ENCODE measurements around the gene TKFC.

The TKFC gene

DNA sequence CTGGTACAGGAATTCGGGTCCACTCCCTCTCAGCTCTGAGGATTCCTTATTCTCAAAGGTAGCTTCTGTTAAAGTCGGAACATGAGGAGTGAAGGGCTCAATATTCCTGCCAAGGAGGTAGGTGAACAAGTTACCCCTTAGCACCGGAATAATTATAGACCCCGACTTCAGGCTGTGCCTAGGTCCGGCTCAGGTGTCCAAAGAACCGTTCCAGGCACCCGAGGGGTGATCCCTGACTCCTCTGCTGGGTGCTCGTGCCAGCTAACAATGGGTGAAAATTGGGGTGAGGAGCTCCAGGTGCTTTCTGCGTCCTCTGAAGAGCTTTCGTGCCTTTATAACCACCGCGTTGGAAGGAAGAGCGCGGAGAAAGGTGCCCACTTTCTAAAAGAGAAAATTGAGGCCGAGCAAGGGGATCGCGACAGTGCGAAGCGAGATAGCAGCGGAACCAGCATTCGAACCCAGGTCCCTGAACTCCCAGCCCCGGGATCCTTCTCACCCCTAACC, 28.3 kb downstream of the TKFC start:
- Histone ChIP-seq H3K9ac (ENCODE audit: low read depth, low read length) (peak overlapping the region; percentile 98), H3K9me3 (ENCODE audit: control insufficient read depth, insufficient read depth, low read length) (no peaks in the 10 kb centered on the region), H3K36me3 (ENCODE audit: insufficient read depth, low read length) (peaks cover 11% of the 10 kb centered on the region; the same call in 1 of the 2 replicates), H3K4me1 (ENCODE audit: insufficient read depth, low read length) (no peaks in the 10 kb centered on the region)

DNA sequence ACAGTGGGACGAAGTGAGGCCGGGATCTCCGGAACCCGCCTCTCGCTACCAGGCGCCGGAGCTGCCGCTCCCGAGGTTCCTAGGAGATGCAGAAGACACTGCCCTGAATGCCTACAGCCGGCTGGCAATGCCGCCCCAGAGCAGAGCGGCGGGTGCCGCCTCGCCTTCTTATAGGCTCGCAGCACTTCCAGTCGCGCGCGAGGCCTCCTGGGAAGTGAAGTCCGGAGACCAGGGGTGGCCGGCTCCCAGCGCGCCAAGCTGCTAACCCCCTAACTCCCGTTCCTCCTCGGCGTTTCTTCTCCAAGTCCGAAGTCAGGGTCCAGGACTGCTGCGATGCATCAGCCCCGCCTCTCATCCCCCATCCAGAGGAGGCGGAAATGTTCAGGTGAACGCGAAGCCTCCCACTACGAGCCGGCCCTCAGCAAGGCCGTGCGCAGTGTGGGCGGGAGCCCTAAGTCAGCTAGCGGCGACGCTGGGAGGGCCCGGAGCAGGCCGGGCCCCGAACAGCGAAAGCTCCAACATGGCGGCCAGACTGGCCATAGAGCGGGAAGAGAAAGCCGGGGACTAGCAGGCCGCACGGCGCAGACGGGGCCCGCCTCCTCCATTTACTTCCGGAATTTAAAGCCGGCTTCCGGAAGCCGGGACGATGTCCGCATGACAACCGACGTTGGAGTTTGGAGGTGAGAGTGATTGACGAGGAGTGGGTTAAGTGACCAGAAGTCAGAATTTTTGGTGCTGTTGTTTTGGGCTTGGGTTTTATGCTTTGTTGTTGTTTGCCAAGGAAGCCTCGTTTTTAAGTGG, 28.9 kb downstream of the TKFC start, which contains the start of the genes CYB561A3 and TMEM138:
CYB561A3 (minus strand) TSS at position 142 of the 801 bp plus-strand sequence. CDS start 5,169 bp downstream, outside the sequence.
TMEM138 (plus strand) TSS at position 634 of the 801 bp plus-strand sequence. CDS start 2,017 bp downstream, outside the sequence.
- Histone ChIP-seq H3K36me3 (ENCODE audit: insufficient read depth, low read length) (peaks cover 13% of the 10 kb centered on the region), H3K9ac (ENCODE audit: low read depth, low read length) (peak within 1 kb of the TSS; percentile 98), H3K4me1 (ENCODE audit: insufficient read depth, low read length) (no peaks in the 10 kb centered on the region), H3K9me3 (ENCODE audit: control insufficient read depth, insufficient read depth, low read length) (no peaks in the 10 kb centered on the region)

DNA sequence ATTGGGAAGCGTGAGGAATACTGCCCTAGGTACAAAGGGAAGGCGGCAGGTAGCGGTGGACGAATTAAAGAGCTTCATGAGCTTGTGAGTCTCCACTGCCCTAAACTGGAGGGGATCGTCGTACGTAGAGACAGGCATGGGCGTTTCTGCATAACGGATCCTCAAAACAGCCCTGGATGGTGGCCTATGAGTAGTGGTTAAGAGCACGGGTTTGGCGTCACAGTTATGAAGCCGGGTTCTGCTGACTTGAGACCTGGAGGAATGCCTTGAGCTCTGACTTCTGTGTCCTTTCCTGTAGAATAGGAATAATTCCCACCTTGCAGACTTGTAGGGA, 29.5 kb downstream of the TKFC start:
- no peaks in the 10 kb centered on the region for H3K4me1 ChIP-seq (ENCODE audit: insufficient read depth, low read length)
- H3K36me3 ChIP-seq (ENCODE audit: insufficient read depth, low read length): peaks cover 19% of the 10 kb centered on the region
- H3K9ac ChIP-seq (ENCODE audit: low read depth, low read length): peak overlapping the region; percentile 98
- H3K9me3 ChIP-seq (ENCODE audit: control insufficient read depth, insufficient read depth, low read length): no peaks in the 10 kb centered on the region

- Histone ChIP-seq H3K9ac (ENCODE audit: low read depth, low read length) (no peak overlapping the region), H3K9me3 (ENCODE audit: control insufficient read depth, insufficient read depth, low read length) (no peaks in the 10 kb centered on the region), H3K4me1 (ENCODE audit: insufficient read depth, low read length) (no peaks in the 10 kb centered on the region), H3K36me3 (ENCODE audit: insufficient read depth, low read length) (peaks cover 25% of the 10 kb centered on the region)
Observed at GRCh38 chr11:61364012-61364675, 31.1 kb downstream of the TKFC start.

GRCh38 chr11:61367406-61367805, 34.4 kb downstream of the TKFC start:
- no peaks in the 10 kb centered on the region for H3K4me1 ChIP-seq (ENCODE audit: insufficient read depth, low read length)
- H3K9ac ChIP-seq (ENCODE audit: low read depth, low read length): no peak overlapping the region
- H3K9me3 ChIP-seq (ENCODE audit: control insufficient read depth, insufficient read depth, low read length): peaks cover 9% of the 10 kb centered on the region; the same call in 1 of the 2 replicates
- peaks cover 32% of the 10 kb centered on the region for H3K36me3 ChIP-seq (ENCODE audit: insufficient read depth, low read length)

- Histone ChIP-seq H3K4me1 (ENCODE audit: insufficient read depth, low read length) (no peaks in the 10 kb centered on the region), H3K36me3 (ENCODE audit: insufficient read depth, low read length) (peaks cover 36% of the 10 kb centered on the region), H3K9ac (ENCODE audit: low read depth, low read length) (no peak overlapping the region), H3K9me3 (ENCODE audit: control insufficient read depth, insufficient read depth, low read length) (peaks cover 18% of the 10 kb centered on the region)
Observed at GRCh38 chr11:61368646-61369045, 35.6 kb downstream of the TKFC start.

DNA sequence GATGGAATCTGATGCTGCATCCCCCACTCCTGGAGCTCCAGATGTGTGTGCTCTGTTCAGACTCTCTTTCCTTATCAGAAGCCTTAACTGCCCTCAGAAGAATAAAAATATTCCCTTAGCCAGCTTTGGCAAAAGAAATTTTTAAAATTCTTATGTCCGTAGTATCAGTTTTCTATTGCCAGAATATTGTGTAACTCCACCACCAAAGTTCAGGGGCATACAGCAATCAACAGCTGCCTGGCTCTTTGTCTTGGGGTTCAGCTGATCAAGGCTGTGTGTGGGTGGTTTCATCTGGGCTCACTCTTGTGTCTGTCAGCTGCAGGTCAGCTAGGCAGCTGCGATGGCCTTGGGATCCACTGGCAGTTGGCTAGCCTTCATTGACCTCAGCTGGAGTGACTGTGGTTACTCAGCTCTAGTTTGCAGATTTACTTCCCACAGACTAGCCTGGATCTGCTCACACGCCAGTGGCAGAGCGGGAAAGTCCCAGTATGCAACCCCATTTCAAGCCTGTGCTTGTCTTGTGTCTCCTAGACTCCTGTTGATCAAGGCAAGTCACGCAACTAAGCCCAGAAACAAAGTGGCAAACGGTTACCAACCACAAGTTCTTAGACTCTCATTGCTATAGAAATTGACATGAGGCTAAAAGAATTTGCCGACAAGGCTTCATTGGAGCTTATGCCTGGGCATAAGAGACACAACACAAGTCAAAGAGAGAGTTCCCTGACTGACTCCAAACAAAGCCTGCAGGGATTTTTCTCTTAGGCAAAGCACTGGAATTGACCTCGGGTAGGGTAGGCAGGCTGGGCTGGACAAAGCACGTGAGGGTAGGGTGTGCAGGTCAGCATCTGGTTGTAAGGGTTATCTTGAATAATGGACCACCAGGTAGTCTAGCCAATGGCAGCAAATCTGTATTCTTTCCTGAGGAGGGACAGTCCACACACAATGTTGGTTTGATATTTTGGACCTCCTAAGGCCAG, 36.6 kb downstream of the TKFC start:
- no peak overlapping the region for H3K9ac ChIP-seq (ENCODE audit: low read depth, low read length)
- peaks cover 18% of the 10 kb centered on the region for H3K9me3 ChIP-seq (ENCODE audit: control insufficient read depth, insufficient read depth, low read length)
- no peaks in the 10 kb centered on the region for H3K4me1 ChIP-seq (ENCODE audit: insufficient read depth, low read length)
- H3K36me3 ChIP-seq (ENCODE audit: insufficient read depth, low read length): peaks cover 32% of the 10 kb centered on the region

GRCh38 chr11:61370349-61371005, 37.4 kb downstream of the TKFC start:
- Histone ChIP-seq H3K9me3 (ENCODE audit: control insufficient read depth, insufficient read depth, low read length) (peaks cover 22% of the 10 kb centered on the region), H3K36me3 (ENCODE audit: insufficient read depth, low read length) (peaks cover 32% of the 10 kb centered on the region), H3K4me1 (ENCODE audit: insufficient read depth, low read length) (no peaks in the 10 kb centered on the region), H3K9ac (ENCODE audit: low read depth, low read length) (no peak overlapping the region)

- H3K9me3 ChIP-seq (ENCODE audit: control insufficient read depth, insufficient read depth, low read length): peaks cover 25% of the 10 kb centered on the region
- H3K9ac ChIP-seq (ENCODE audit: low read depth, low read length): no peak overlapping the region
- H3K36me3 ChIP-seq (ENCODE audit: insufficient read depth, low read length): peaks cover 18% of the 10 kb centered on the region
- no peaks in the 10 kb centered on the region for H3K4me1 ChIP-seq (ENCODE audit: insufficient read depth, low read length)
Observed at GRCh38 chr11:61372659-61373420, 39.8 kb downstream of the TKFC start.

DNA sequence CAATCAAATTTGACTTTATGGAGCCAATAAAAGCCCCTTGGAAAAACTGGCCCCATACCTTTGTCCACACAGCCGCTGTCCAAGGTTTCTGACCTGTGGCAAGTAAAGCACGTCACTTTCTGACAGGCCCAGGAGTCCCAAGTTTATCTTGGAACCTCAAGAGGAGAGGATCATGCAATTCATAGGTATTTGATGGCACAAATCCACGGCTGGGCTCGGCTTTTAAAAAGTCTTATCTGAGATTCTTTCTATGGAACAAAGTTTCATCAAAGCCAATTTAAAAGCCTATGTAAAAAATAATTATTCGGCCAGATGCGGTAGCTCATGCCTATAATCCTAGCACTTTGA, 42.7 kb downstream of the TKFC start:
- H3K36me3 ChIP-seq (ENCODE audit: insufficient read depth, low read length): peaks cover 8% of the 10 kb centered on the region
- peaks cover 24% of the 10 kb centered on the region for H3K9me3 ChIP-seq (ENCODE audit: control insufficient read depth, insufficient read depth, low read length)
- no peaks in the 10 kb centered on the region for H3K4me1 ChIP-seq (ENCODE audit: insufficient read depth, low read length)
- no peak overlapping the region for H3K9ac ChIP-seq (ENCODE audit: low read depth, low read length)

GRCh38 chr11:61377461-61378160, 44.6 kb downstream of the TKFC start:
- no peak overlapping the region for H3K9ac ChIP-seq (ENCODE audit: low read depth, low read length)
- no peaks in the 10 kb centered on the region for H3K4me1 ChIP-seq (ENCODE audit: insufficient read depth, low read length)
- H3K36me3 ChIP-seq (ENCODE audit: insufficient read depth, low read length): peaks cover 8% of the 10 kb centered on the region
- peaks cover 15% of the 10 kb centered on the region for H3K9me3 ChIP-seq (ENCODE audit: control insufficient read depth, insufficient read depth, low read length)

DNA sequence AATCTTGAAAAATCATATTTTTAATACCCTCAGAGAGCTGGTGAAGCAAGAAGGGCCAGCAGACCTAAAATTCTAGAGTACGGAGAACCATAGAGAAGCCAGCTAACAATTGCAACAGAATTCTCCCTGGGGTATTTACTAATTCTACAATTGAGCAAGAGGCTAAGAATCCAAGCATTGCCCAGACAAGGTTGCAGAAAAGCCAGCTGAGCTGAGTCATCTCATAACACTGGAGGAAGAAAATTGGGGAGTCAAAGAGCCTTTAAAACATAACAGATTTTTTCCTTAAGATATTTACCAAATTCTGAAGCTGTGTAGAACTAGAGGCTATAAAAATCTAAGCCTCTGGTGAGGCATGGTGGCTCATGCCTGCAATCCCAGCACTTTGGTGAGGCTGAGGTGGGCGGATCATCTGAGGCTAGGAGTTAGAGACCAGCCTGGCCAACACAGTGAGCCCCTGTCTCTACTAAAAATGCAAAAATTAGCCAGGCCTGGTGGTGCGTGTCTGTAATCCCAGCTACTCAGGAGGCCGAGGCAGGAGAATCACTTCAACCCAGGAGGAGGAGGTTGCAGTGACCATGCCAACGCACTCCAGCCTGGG, 45.8 kb downstream of the TKFC start:
- Histone ChIP-seq H3K9me3 (ENCODE audit: control insufficient read depth, insufficient read depth, low read length) (peaks cover 7% of the 10 kb centered on the region; the same call in 1 of the 2 replicates), H3K9ac (ENCODE audit: low read depth, low read length) (no peak overlapping the region), H3K4me1 (ENCODE audit: insufficient read depth, low read length) (no peaks in the 10 kb centered on the region)

More for the DNA sequence above, 45.8 kb downstream of the TKFC start:
- H3K36me3 ChIP-seq (ENCODE audit: insufficient read depth, low read length): peaks cover 4% of the 10 kb centered on the region

Measured in ES-I3 (cell line).